Thymus (tissue), 11 donors: ENCODE results near the gene MTHFD2L. TPM values are rescaled to one million over a fixed set of nuclear protein-coding genes. Genes with fewer than 3 reads are reported as not detected.
A peak's percentile ranks its signal among the peaks of the same experiment; 100 is the strongest.
"Not testable (repeated sequence)": the region's sequence is repeated elsewhere in the genome, so short reads cannot be mapped to it uniquely, and the experiment has no call there.

Experiments
- DNase-seq, 9 donors: peaks; one replicate each; pipeline ENCODE4 v3.0.0-alpha.2; 2013; ENCODE audit warnings: low spot score in 9 of 9, low read depth in 6 of 9, missing footprints in 1 of 9
- H3K27ac ChIP-seq, 2 donors: one replicate each; pipeline ENCODE4 v1.5.1; 2013; ENCODE audit warnings: control low read depth in 1 of 2, low read depth in 1 of 2, low read length in 1 of 2, mild to moderate bottlenecking in 1 of 2, moderate library complexity in 1 of 2
- H3K27me3 ChIP-seq, 2 donors: one replicate each; pipeline ENCODE4 v1.5.1; 2013; ENCODE audit warnings: low read length in 1 of 2; ENCODE audit not compliant: control insufficient read depth in 2 of 2, insufficient read depth in 1 of 2
- H3K36me3 ChIP-seq, 2 donors: one replicate each; pipeline ENCODE4 v1.5.1; 2013; ENCODE audit warnings: low read length in 1 of 2, mild to moderate bottlenecking in 1 of 2, moderate library complexity in 1 of 2; ENCODE audit not compliant: control insufficient read depth in 2 of 2, insufficient read depth in 2 of 2
- H3K4me1 ChIP-seq, 2 donors: one replicate each; pipeline ENCODE4 v1.5.1; 2013; ENCODE audit warnings: low read length in 2 of 2; ENCODE audit not compliant: control insufficient read depth in 2 of 2, insufficient read depth in 2 of 2
- H3K4me3 ChIP-seq, 2 donors: one replicate each; pipeline ENCODE4 v1.5.1; 2013; ENCODE audit warnings: low read length in 2 of 2, control low read depth in 1 of 2, mild to moderate bottlenecking in 1 of 2
- H3K9me3 ChIP-seq, 2 donors: one replicate each; pipeline ENCODE4 v1.5.1; 2013; ENCODE audit warnings: low read length in 1 of 2, mild to moderate bottlenecking in 1 of 2; ENCODE audit not compliant: control insufficient read depth in 2 of 2, insufficient read depth in 1 of 2
- WGBS: extraction: QIAGEN DNeasy Blood & Tissue Kit; methylation state at CpG from one replicate; pipeline ENCODE4 v1.1.7; 2013; 5-methylcytosine and 5-hydroxymethylcytosine counted together
- polyA plus RNA-seq: library from polyadenylated mRNA; stranded (reverse); fragments of 200-250 nt; gene quantifications from one replicate; pipeline ENCODE4 v1.2.3, GENCODE V29; 2013
- total RNA-seq: library from RNA; stranded (reverse); fragments of 120-200 nt; gene quantifications from one replicate; pipeline ENCODE4 v1.2.4, GENCODE V29; 2013
- donor health status: healthy.

The MTHFD2L gene
- total and polyA plus RNA-seq, 2 donors, result 16.9 to 33.8 TPM

- H3K27ac ChIP-seq, result no peak overlapping the region
- H3K27me3 ChIP-seq, result no peaks in the 10 kb centered on the region
- no peaks in the 10 kb centered on the region for H3K36me3 ChIP-seq
- 72% methylated on average over 4 of the region's 4 CpGs for WGBS
- no peak overlapping the region for H3K4me3 ChIP-seq
- H3K9me3 ChIP-seq, result no peaks in the 10 kb centered on the region
- H3K4me1 ChIP-seq, result no peaks in the 10 kb centered on the region
- no peak for DNase-seq
These were observed 33.0 kb downstream of the MTHFD2L start for GRCh38 chr4:74190919-74191397.

DNA sequence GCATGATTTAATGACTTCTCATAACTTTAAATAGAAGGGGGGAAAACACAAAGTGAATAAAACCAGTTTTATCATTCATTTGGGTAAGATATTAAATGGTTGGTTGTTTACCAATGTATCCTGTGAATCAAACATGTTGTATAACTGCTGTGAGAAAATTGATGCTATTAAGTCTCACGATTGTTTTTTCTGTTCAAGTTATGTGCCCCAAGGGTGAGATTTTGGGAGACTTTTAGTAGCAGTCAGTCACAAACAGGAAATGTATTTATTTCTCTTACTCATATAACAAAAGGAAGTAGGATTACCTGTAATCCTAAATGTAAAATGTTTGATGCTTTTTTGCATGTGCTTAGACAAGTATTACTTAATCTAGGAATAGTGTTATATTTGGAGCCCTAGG is 39.2 kb downstream of the MTHFD2L start:
- DNase-seq, result no peak
- 77% methylated on average over 1 of the region's 1 CpG for WGBS
- no peak overlapping the region for H3K27ac ChIP-seq
- H3K4me1 ChIP-seq, result no peaks in the 10 kb centered on the region
- peaks cover 3 to 9% of the 10 kb centered on the region in 2 donors for H3K36me3 ChIP-seq
- no peaks in the 10 kb centered on the region for H3K9me3 ChIP-seq
- H3K4me3 ChIP-seq, result no peak overlapping the region
- no peaks in the 10 kb centered on the region for H3K27me3 ChIP-seq

GRCh38 chr4:74202062-74202586 is 44.2 kb downstream of the MTHFD2L start:
- no peak overlapping the region for H3K4me3 ChIP-seq
- no peak for DNase-seq
- H3K9me3 ChIP-seq, result no peaks in the 10 kb centered on the region
- 86% methylated on average over 5 of the region's 5 CpGs for WGBS
- no peaks in the 10 kb centered on the region for H3K27me3 ChIP-seq
- H3K27ac ChIP-seq, result no peak overlapping the region
- no peaks in the 10 kb centered on the region for H3K4me1 ChIP-seq
- H3K36me3 ChIP-seq, result peaks cover 6 to 11% of the 10 kb centered on the region in 2 donors

DNA sequence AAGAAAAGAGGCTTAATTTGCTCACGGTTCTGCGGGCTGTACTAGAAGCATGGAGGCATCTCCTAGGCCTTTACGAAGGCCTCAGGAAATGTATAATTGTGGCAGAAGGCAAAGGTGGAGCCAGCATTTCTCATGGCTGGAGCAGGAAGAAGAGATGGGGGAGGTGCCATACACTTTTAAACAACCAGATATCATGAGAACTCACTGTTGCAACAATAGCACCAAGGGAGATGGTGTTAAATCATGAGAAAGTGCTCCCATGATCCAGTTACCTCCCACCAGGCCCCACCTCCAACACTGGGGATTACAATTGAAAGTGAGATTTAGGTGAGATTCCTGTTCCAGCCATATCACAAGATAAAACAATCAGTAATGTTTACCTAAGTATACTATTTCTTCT is 45.5 kb downstream of the MTHFD2L start:
- no peak overlapping the region for H3K27ac ChIP-seq
- no peaks in the 10 kb centered on the region for H3K27me3 ChIP-seq
- 97% methylated on average over 3 of the region's 3 CpGs for WGBS
- H3K9me3 ChIP-seq, result no peaks in the 10 kb centered on the region
- no peak for DNase-seq
- H3K36me3 ChIP-seq, result peaks cover 6 to 14% of the 10 kb centered on the region in 2 donors
- no peaks in the 10 kb centered on the region for H3K4me1 ChIP-seq
- H3K4me3 ChIP-seq, result no peak overlapping the region

DNA sequence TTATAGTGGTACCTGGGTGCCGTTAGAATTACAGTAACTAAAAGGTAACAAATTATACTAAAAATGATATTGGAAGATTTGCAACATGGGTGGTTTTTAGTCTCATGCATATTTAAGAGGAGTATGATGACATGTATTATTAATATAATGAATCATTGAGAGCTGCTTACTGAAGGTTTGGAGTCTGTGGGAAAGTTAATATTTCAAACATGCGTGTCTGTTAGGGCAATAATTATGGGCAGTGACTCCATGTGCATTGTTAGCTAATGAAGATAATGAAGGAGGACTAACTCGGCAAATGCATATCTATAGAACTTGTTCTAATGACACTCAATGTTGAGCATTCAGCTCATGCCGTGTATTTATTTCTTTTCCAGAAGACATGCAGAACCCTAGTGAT is 47.1 kb downstream of the MTHFD2L start:
- Histone ChIP-seq H3K4me1 (no peaks in the 10 kb centered on the region), H3K27me3 (no peaks in the 10 kb centered on the region), H3K27ac (no peak overlapping the region), H3K36me3 (peaks cover 6 to 11% of the 10 kb centered on the region in 2 donors), H3K9me3 (no peaks in the 10 kb centered on the region), H3K4me3 (no peak overlapping the region)
- 98% methylated on average over 4 of the region's 4 CpGs for WGBS
- no peak for DNase-seq

- no peaks in the 10 kb centered on the region for H3K4me1 ChIP-seq
- H3K4me3 ChIP-seq, result no peak overlapping the region
- DNase-seq, result no peak
- no peaks in the 10 kb centered on the region for H3K27me3 ChIP-seq
- peaks cover 6 to 11% of the 10 kb centered on the region in 2 donors for H3K36me3 ChIP-seq
- no peak overlapping the region for H3K27ac ChIP-seq
- H3K9me3 ChIP-seq, result no peaks in the 10 kb centered on the region
These were observed 47.6 kb downstream of the MTHFD2L start for GRCh38 chr4:74205559-74205958.

DNA sequence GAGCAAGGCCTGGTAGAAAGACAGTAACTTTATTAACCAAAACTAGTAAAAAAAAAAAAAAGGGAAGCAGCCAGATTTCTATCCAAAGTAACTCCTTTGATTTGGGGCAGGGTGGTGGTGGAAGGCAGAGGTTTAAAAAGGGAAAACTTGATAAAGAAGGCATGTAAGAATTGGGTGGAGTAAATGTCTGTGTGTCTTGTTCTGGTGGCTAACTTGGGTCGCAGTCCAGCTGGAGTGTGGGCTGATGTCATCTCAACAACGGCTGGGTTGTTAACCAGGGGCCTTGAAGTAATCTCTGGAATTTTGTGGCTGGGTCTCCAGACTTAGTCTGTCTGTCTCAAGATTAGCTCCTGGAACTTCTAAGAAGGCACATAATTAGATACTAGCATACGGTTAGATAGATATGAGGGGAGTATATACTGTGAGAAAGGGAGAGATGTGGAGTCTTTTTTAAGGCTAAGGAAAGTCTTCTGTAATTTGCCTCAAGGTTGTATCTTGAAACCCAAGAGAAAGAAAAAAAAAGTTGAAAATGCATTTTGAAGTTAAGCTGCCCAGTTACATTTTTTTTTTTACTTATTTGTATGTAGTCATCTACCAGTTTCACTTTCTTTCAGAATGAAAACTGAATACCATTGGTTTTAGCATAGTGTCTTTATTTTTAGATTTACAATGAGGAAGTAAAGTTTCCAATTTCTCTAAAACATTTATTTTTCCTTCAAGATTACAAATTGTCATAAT is 48.3 kb downstream of the MTHFD2L start:
- 64% methylated on average over 3 of the region's 3 CpGs for WGBS
- H3K4me3 ChIP-seq, result no peak overlapping the region
- H3K27ac ChIP-seq, result no peak overlapping the region

DNA sequence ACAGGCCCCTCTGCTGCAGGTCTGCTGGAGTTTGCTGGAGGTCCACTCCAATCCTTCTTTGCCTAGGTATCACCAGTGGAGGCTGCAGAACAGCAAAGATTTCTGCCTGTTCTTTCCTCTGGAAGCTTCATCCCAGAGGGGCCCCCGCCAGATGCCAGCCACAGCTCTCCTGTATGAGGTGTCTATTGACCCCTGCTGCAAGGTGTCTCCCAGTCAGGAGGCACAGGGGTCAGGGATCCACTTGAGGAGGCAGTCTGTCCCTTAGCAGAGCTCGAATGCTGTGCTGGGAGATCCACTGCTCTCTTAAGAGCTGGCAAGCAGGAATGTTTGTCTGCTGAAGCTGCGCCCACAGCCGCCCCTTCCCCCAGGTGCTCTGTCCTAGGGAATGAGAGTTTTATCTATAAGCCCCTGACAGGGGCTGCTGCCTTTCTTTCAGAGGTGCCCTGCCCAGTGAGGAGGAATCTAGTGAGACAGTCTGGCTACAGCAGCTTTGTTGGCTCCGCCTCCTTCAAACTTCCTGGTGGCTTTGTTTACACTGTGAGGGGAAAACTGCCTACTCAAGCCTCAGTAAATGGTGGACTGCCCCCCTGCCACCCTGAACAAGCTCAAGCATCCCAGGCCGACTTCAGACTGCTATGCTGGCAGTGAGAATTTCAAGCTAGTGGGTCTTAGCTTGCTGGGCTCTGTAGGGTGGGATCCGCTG is 56.7 kb downstream of the MTHFD2L start:
- WGBS, result 94% methylated on average over 7 of the region's 7 CpGs
- DNase-seq, result peak in 3 of 9 donors; percentile 5 to 43 (median 15)
- not testable (repeated sequence) for H3K27me3 ChIP-seq, H3K27ac ChIP-seq, H3K4me1 ChIP-seq, H3K9me3 ChIP-seq, H3K36me3 ChIP-seq, H3K4me3 ChIP-seq

More for the DNA sequence above, 48.3 kb downstream of the MTHFD2L start:
- H3K36me3 ChIP-seq, result peaks cover 6 to 11% of the 10 kb centered on the region in 2 donors
- peak in 1 of 9 donors; percentile 13 for DNase-seq
- H3K4me1 ChIP-seq, result no peaks in the 10 kb centered on the region
- no peaks in the 10 kb centered on the region for H3K9me3 ChIP-seq
- H3K27me3 ChIP-seq, result no peaks in the 10 kb centered on the region

DNA sequence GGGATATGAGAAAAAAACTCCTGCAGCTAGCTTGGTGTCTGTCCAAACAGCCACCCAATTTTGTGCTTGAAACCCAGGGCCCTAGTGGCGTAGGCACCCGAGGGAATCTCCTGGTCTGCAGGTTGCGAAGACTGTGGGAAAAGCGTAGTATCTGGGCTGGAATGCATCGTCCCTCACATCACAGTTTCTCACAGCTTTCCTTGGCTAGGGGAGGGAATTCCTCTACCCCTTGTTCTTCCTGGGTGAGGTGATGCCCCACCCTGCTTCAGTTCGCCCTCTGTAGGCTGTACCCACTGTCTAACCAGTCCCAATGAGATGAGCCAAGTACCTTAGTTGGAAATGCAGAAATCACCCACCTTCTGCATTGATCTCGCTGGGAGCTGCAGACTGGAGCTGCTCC is 57.3 kb downstream of the MTHFD2L start:
- not testable (repeated sequence) for DNase-seq
- 98% methylated on average over 7 of the region's 7 CpGs for WGBS

More for the DNA sequence above, 57.3 kb downstream of the MTHFD2L start:
- H3K36me3 ChIP-seq, H3K4me1 ChIP-seq, H3K27me3 ChIP-seq, H3K4me3 ChIP-seq, H3K9me3 ChIP-seq, H3K27ac ChIP-seq: not testable (repeated sequence)
